ENCODE results near the gene QPRT.
"Not testable (repeated sequence)": the region's sequence is repeated elsewhere in the genome, so short reads cannot be mapped to it uniquely, and the experiment has no call there.

Gene QPRT

GRCh38 chr16:29719063-29719462, 40.1 kb downstream of the QPRT start:
- DNase-seq (ENCODE audit: extremely low spot score), result no peak
- TF ChIP-seq SP1 (IDR thresholded peaks at IDR 0.05), result no peak
- TF ChIP-seq BHLHE40 (IDR thresholded peaks at IDR 0.05; ENCODE audit: borderline replicate concordance), result no peak
- ChIA-PET CTCF (interaction anchor here (0.6 kb wide), 1 partner anchor 18 kb away, joined by 3 read pairs; no protein-coding TSS in a partner anchor), POLR2A (no interaction called here)

DNA sequence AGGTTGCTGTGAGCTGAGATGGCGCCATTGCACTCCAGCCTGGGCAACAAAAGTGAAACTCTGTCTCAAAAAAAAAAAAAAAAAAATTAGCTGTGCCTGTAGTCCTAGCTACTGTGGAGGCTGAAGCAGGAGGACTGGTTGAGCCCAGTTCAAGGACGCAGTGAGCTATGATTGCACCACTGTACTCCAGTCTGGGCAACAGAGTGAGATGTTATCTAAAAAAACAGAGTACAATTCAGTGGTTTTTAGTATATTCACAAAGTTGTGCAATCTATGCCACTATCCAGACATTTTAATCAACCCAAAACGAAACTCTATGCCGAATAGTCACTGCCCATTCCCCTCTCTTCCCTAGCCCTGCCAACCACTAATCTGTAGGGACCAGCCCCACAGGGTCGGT, 41.7 kb downstream of the QPRT start:
- CTCF ChIA-PET, result interaction anchor here (0.6 to 1.1 kb wide), 7 partner anchors 9 to 234 kb away, joined by 3 to 6 read pairs (median 3); no protein-coding TSS in a partner anchor
- no peak for DNase-seq (ENCODE audit: extremely low spot score)

GRCh38 chr16:29721167-29721879, 42.3 kb downstream of the QPRT start:
- DNase-seq (ENCODE audit: extremely low spot score), result peak; percentile 39
- CTCF ChIA-PET, result interaction anchor here (0.6 to 1.1 kb wide), 5 partner anchors 8 to 222 kb away, joined by 3 to 6 read pairs (median 3); no protein-coding TSS in a partner anchor
- POLR2A ChIA-PET, result not testable (repeated sequence)

More for the DNA sequence above, 41.7 kb downstream of the QPRT start:
- TF ChIP-seq CTBP1 (IDR thresholded peaks at IDR 0.05; ENCODE audit: borderline replicate concordance), result no peak
- TF ChIP-seq BHLHE40 (IDR thresholded peaks at IDR 0.05; ENCODE audit: borderline replicate concordance), result no peak
- no peak for TF ChIP-seq L3MBTL2 (conservative IDR thresholded peaks at IDR 0.05)
- no peak for TF ChIP-seq FOXA1 (IDR thresholded peaks at IDR 0.05)
- TF ChIP-seq SP1 (IDR thresholded peaks at IDR 0.05), result no peak
- TF ChIP-seq TARDBP (IDR thresholded peaks at IDR 0.05), result no peak
- TF ChIP-seq HDGF (IDR thresholded peaks at IDR 0.05; ENCODE audit: borderline replicate concordance), result no peak
- TF ChIP-seq, protein P1, sequence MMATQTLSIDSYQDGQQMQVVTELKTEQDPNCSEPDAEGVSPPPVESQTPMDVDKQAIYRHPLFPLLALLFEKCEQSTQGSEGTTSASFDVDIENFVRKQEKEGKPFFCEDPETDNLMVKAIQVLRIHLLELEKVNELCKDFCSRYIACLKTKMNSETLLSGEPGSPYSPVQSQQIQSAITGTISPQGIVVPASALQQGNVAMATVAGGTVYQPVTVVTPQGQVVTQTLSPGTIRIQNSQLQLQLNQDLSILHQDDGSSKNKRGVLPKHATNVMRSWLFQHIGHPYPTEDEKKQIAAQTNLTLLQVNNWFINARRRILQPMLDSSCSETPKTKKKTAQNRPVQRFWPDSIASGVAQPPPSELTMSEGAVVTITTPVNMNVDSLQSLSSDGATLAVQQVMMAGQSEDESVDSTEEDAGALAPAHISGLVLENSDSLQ (IDR thresholded peaks at IDR 0.05), result no peak
- TF ChIP-seq ARNT (IDR thresholded peaks at IDR 0.05), result no peak
- no peak for TF ChIP-seq FOXK2 (IDR thresholded peaks at IDR 0.05)
- TF ChIP-seq LEF1 (IDR thresholded peaks at IDR 0.05; ENCODE audit: borderline replicate concordance), result no peak
- no peak for TF ChIP-seq FOXM1 (IDR thresholded peaks at IDR 0.05; ENCODE audit: borderline replicate concordance)
- TF ChIP-seq NFRKB (IDR thresholded peaks at IDR 0.05), result no peak
- TF ChIP-seq SUZ12 (IDR thresholded peaks at IDR 0.05), result no peak
- POLR2A ChIA-PET, result no interaction called here

DNA sequence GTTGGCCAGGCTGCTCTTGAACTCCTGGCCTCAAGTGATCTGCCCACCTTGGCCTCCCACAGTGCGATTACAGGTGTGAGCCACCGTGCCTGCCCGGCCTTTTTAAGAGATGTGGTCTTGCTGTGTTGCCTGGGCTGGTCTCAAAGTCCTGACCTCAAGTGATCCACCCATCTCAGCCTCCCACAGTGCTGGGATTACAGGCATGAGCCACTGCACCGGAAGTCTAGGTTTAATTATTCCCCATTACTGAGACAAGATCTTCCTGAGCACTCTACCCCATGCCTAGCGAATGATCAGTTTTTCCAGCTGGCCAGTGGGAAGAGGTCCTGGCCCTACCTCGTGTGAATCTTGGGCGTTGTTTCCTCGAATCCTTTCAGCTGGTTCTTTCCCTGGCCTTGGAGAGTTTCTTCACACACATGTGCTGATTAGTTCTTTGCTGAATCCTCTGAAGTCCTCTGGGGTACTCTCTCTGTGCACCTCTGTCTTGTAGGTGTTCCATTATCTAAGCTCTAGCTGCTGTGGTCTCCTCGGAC, 47.9 kb downstream of the QPRT start:
- CTCF ChIA-PET, result interaction anchor here (0.7 kb wide), 1 partner anchor 11 kb away, joined by 3 read pairs; no protein-coding TSS in a partner anchor
- TF ChIP-seq HDGF (IDR thresholded peaks at IDR 0.05; ENCODE audit: borderline replicate concordance) (no peak), SUZ12 (IDR thresholded peaks at IDR 0.05) (no peak), TARDBP (IDR thresholded peaks at IDR 0.05) (no peak), ELF4 (IDR thresholded peaks at IDR 0.05) (no peak)
- POLR2A ChIA-PET, result interaction anchor here (1.8 kb wide), 1 partner anchor 63 kb away, joined by 6 read pairs; the partner anchor contains the start of gene KIF22
- DNase-seq (ENCODE audit: extremely low spot score), result no peak

- DNase-seq (ENCODE audit: extremely low spot score), result no peak
- ChIA-PET POLR2A (interaction anchor here (1.8 kb wide), 1 partner anchor 63 kb away, joined by 6 read pairs; the partner anchor contains the start of gene KIF22), CTCF (interaction anchor here (1.0 kb wide), 1 partner anchor 27 kb away, joined by 4 read pairs; no protein-coding TSS in a partner anchor)
- no peak for TF ChIP-seq HDGF (IDR thresholded peaks at IDR 0.05; ENCODE audit: borderline replicate concordance)
- TF ChIP-seq SP1 (IDR thresholded peaks at IDR 0.05), result no peak
- TF ChIP-seq FOXM1 (IDR thresholded peaks at IDR 0.05; ENCODE audit: borderline replicate concordance), result no peak
- TF ChIP-seq FOXK2 (IDR thresholded peaks at IDR 0.05), result no peak
- no peak for TF ChIP-seq FOXA1 (IDR thresholded peaks at IDR 0.05)
- no peak for TF ChIP-seq ARNT (IDR thresholded peaks at IDR 0.05)
- TF ChIP-seq LEF1 (IDR thresholded peaks at IDR 0.05; ENCODE audit: borderline replicate concordance), result no peak
Observed at GRCh38 chr16:29727452-29727851, 48.5 kb downstream of the QPRT start.

DNA sequence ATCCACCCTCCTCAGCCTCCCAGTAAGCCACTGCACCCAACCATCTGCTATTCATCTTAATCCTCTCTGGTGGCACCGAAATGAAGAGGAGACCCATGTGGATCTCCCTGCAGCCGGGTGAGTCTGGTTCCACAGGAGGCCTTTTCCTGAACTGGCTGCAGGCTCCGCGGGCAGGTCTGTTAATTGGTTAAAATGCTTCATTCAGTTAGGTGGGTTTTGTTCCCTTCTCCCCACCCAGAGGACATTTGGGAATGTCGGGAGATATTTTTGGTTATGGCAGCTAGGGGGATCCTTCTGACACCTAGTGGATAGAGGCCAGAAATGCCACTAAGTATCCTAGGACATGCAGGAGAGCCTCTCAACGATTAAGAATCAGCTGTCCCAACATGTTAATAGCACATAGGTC, 50.1 kb downstream of the QPRT start:
- ChIA-PET POLR2A (interaction anchor here (0.8 to 2.8 kb wide), 3 partner anchors 9 to 61 kb away, joined by 3 to 14 read pairs (median 3); partner anchors contain the start of gene KIF22), CTCF (interaction anchor here (0.5 to 2.8 kb wide), 10 partner anchors 8 to 1674 kb away, joined by 3 to 13 read pairs (median 4); partner anchors contain the start of gene PAGR1)
- peak; percentile 67 for DNase-seq (ENCODE audit: extremely low spot score)
- TF ChIP-seq FOXK2 (IDR thresholded peaks at IDR 0.05) (no peak), FOXM1 (IDR thresholded peaks at IDR 0.05; ENCODE audit: borderline replicate concordance) (no peak), L3MBTL2 (conservative IDR thresholded peaks at IDR 0.05) (no peak; the same call in 1 of the 2 replicates), FOXA1 (IDR thresholded peaks at IDR 0.05) (no peak)

DNA sequence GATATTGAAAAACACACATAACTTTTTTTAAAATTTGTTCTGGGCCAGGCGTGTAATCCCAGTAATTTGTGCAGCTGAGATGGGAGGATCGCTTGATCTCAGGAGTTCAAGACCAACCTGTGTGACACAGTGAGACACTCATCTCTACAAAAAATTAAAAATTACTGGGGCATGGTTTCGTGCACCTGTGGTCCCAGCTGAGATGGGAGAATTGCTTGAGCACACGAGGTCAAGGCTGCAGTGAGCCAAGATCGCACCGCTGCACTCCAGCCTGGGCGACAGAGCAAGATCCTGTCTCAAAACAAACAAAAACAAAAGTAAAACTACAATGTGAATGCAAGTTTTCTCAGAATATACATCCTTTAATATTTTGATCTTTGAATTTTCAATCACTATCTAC, 51.7 kb downstream of the QPRT start:
- no peak for DNase-seq (ENCODE audit: extremely low spot score)
- ChIA-PET CTCF (interaction anchor here (0.6 to 2.8 kb wide), 3 partner anchors 31 to 60 kb away, joined by 3 to 13 read pairs (median 4); partner anchors contain the start of gene KIF22), POLR2A (interaction anchor here (2.8 kb wide), 1 partner anchor 60 kb away, joined by 14 read pairs; the partner anchor contains the start of gene KIF22)
- TF ChIP-seq SUZ12 (IDR thresholded peaks at IDR 0.05) (no peak), L3MBTL2 (conservative IDR thresholded peaks at IDR 0.05) (no peak), FOXA1 (IDR thresholded peaks at IDR 0.05) (no peak), ELF4 (IDR thresholded peaks at IDR 0.05) (no peak), CTBP1 (IDR thresholded peaks at IDR 0.05; ENCODE audit: borderline replicate concordance) (no peak), ZNF384 (IDR thresholded peaks at IDR 0.05) (no peak), SP1 (IDR thresholded peaks at IDR 0.05) (no peak), TARDBP (IDR thresholded peaks at IDR 0.05) (no peak), FOXK2 (IDR thresholded peaks at IDR 0.05) (no peak), FOXM1 (IDR thresholded peaks at IDR 0.05; ENCODE audit: borderline replicate concordance) (no peak), LEF1 (IDR thresholded peaks at IDR 0.05; ENCODE audit: borderline replicate concordance) (no peak), BHLHE40 (IDR thresholded peaks at IDR 0.05; ENCODE audit: borderline replicate concordance) (no peak), NFRKB (IDR thresholded peaks at IDR 0.05) (no peak)
- TF ChIP-seq, protein P1 (IDR thresholded peaks at IDR 0.05), result no peak

DNA sequence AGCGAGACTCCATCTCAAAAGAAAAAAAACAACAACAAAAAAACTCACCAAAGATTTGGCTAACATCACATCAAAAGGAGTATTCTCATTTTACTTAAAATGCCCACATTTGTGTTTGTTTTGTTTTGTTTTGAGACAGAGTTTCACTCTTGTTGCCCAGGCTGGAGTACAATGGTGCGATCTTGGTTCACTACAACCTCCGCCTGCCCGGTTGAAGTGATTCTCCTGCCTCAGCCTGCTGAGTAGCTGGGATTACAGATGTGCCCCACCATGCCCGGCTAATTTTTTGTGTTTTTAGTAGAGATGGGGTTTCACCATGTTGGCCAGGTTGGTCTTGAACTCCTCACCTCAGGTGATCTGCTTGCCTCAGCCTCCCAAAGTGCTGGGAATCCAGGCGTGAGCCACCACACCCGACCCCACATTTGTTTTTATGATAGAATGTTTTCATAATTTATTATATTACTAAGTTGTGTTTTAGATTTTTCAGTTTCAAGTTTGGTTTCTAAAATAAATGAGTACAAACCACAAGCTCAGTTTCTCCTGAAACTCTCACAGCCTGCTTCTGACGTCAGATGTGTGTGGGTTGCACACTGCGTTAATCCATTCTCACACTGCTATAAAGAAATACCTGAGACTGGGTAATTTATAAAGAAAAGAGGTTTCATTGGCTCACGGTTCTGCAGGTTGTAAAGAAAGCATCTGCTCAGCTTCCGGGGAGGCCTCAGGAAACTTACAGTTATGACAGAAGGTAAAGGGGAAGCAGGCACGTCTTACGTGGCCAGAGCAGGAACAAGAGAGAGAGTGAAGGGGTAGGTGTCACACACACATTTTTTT, 53.0 kb downstream of the QPRT start:
- POLR2A ChIA-PET, result interaction anchor here (1.4 kb wide), 1 partner anchor 75 kb away, joined by 6 read pairs; the partner anchor contains the start of gene MAZ
- DNase-seq (ENCODE audit: extremely low spot score), result not testable (repeated sequence)
- CTCF ChIA-PET, result interaction anchor here (0.6 to 0.7 kb wide), 2 partner anchors 84 to 156 kb away, joined by 3 read pairs; partner anchors contain the start of gene PAGR1
